ENCODE measurements around the gene CYP46A1.
"Not testable (repeated sequence)": the region's sequence is repeated elsewhere in the genome, so short reads cannot be mapped to it uniquely, and the experiment has no call there.

Gene CYP46A1

DNA sequence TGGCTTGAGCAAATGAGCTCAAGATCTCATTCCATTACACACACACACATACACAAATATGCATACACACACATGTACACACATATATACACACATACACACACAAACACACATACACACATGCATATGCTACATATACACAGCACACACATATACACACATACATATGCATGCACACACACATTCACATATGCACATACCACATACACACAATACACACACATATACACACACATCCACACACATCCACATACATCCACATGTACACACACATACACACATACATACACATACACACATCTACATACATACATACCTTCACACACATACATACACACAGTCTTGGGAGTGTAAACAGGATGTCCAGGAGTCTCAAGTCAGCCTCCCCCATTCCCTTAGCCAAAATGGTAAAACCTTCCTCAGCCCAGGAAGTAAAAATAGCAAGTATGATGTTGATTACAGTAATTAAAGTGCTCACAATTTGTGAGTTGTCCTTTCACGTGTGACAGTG is 26.4 kb upstream of the CYP46A1 start:
- DNase-seq (ENCODE audit: low read depth in 2 of 2) = no peak

GRCh38 chr14:99658218-99658845 is 25.8 kb upstream of the CYP46A1 start:
- no peak for DNase-seq (ENCODE audit: low read depth in 2 of 2)

DNA sequence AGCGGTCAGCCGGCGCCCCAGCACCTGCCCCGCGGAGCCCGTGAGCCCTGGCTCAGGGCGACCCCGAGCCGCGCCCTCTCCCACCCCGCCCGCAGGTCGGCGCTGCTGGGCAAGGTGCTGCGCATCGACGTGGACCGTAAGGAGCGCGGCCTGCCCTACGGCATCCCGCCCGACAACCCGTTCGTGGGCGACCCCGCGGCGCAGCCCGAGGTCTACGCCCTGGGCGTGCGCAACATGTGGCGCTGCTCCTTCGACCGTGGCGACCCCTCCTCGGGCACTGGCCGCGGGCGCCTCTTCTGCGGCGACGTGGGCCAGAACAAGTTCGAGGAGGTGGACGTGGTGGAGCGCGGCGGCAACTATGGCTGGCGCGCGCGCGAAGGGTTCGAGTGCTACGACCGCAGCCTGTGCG is 24.8 kb upstream of the CYP46A1 start:
- DNase-seq (ENCODE audit: low read depth in 2 of 2) = no peak

DNA sequence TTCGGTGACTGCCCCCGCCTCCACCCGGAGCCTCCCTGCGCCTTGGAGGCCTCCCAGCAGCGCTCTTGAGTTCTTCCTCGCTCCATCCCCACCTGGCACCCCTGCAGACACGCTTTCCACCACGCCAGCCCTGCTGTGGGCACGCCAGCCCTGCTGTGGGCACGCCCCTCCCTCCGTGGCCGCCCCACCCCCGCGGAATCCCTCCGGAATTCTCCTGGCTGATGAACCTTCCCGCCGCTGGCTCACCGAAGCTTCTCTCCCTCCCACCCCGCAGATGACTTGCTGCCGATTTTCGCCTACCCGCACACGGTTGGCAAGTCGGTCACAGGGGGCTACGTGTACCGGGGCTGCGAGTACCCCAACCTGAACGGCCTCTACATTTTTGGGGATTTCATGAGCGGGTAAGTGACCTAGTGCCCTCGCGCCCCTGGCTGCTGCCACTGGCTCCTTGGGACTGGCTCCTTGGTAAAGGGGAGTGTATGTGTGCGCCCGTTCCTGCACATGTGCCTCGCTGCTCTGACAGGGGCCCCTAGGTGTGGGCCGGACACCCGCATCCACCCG is 24.0 kb upstream of the CYP46A1 start:
- no peak for DNase-seq (ENCODE audit: low read depth in 2 of 2)

DNA sequence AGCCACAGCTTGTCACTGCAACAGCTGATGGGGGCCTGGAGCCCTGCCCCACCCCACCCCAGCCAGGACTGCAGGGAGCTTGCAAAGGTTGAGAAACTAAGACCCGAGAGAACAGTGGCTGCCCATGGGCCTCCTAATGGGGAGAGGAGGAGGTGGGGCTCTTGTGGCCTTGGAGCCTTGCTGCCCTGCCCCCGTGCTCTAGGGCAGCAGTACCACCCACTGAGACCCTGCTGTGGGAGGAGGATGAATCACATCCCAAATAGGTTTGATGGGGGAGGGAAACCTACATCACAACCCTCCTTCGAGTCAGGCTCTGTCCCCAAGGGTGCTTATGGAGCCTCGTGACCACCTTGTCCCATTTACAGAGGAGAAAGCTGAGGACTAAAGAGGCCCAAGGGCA is 23.3 kb upstream of the CYP46A1 start:
- DNase-seq (ENCODE audit: low read depth in 2 of 2) = no peak

DNA sequence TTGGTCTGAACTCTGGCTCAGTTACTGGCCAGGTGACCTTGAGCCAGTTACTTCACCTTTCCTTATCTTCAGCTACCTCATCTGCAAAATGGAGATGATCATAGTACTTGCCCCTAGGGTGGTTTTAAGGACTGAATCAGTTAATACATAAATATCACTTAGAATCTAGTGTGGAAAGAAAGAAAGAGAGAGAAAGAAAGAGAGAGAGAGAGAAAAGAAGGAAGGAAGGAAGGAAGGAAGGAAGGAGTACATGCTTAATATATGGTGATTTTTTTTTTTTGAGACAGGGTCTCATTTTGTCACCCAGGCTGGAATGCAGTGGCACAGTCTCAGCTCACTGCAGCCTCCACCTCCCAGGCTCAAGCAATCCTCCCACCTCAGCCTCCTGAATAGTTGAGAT is 22.9 kb upstream of the CYP46A1 start:
- not testable (repeated sequence) for DNase-seq (ENCODE audit: low read depth in 2 of 2)

DNA sequence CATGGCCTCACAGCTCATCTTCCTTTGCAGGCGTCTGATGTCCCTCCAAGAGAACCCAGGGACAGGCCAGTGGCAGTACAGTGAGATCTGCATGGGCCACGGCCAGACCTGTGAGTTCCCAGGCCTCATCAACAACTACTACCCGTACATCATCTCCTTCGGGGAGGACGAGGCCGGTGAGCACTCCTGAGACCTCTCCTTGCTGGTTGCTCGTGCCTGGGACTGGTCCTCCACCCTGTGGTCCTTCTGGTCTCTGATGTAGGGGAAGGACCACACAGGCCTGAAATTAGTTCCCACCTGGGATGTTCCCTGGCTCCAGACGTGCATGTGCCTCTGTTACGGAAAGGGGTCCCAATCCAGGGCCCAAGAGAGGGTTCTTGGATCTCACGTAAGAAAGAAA is 21.3 kb upstream of the CYP46A1 start:
- no peak for DNase-seq (ENCODE audit: low read depth in 2 of 2)

DNA sequence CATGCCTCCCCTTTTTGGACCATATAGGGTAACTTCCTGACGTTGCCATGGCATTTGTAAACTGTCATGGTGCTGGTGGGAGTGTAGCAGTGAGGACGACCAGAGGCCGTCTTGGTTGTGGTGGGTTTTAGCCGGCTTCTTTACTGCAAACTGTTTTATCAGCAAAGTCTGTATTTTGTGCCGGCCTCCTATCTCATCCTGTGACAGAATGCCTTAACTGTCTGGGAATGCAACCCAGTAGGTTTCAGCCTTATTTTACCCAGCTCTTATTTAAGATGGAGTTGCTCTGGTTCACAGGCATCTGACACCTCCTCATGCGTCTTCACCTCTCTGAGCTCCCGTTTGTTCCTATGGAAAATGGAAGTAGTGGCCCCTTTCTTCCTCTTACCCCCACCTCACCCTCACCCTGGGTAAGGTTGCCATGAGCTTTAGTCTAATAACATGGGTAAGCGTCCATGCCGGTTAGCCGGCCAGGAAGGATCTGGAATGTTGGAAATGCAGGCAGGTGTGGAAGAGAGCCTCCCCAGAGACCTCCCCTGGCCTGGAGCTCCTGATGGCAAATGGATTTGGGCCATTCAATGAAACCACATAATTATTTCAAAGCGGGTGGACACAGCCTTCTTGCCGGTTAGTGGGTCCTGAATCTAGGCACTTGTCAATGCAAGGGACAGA is 20.6 kb upstream of the CYP46A1 start:
- no peak for DNase-seq (ENCODE audit: low read depth in 2 of 2)

DNA sequence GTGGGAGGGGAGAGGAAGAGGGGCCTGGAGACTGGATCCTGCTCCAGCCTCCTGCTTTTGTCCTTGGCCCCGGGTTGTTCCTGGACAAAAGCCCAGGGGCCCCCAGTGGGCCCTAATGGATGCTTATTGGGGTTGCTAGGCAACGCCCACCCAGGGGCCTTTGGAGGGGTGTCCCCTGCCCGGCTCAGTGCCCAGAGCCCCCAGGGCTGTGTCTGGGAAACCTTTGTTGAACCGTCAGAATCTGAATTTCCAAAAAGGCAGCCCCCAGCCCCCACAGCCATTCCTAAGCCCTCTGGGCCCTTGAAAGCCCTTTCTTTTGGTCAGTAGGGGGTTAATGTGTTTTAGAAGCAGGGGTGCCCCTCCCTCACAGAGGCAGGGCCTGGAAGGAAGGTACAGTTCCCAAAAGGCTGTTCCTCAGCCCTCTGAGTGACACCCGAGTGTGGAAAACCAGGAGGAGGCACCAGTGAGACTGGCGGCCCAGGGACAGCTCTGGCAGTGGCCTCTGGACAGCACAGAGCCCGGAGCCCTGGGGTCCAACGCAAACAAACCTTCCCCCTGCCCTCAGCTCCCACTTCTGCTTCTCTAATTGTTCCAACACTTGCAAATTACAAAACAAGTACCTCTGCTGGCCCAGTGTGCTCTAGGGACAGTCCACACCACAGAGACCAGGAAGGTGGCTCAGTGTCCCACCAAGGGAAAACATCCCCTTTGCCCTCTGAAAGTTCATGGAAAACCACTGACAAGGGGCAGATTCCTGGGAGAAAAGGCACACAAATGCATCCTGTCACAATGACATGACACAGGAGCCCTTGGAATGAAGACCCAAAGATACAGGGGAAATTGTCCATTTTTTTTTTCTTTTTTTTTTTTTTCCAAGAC is 19.8 kb upstream of the CYP46A1 start:
- DNase-seq (ENCODE audit: low read depth in 2 of 2) = no peak

DNA sequence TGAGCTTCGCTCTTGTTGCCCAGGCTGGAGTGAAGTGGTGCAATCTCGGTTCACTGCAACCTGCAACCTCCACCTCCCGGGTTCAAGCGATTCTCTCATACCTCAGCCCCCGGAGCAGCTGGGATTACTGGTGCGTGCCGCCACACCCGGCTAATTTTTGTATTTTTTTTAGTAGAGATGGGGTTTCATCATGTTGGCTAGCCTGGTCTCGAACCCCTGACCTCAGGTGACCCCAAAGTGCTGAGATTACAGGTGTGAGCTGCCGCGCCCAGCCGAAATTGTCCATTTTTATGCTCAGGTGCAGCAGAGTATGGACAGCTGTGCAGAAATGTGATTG is 19.2 kb upstream of the CYP46A1 start:
- no peak for DNase-seq (ENCODE audit: low read depth in 2 of 2)

DNA sequence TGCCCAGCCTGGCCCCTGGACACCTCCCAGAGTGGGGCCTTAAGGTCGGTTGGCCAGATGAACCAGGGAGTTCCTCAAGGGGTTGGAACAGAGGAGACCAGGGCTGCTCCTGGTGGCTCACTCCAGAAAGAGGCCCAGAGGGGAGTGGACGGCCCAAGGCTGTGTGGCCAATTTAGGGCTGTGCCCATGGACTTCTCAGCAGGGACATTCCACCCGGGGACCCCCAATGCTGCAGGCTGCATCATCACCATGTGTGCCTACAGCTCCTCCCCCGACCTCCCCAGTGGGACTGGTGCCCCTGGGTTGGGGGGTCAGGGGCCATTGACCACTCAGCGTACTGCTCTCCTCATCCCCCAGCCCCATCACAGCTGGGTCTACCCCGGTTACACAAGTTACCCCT is 17.6 kb upstream of the CYP46A1 start:
- no peak for DNase-seq (ENCODE audit: low read depth in 2 of 2)

DNA sequence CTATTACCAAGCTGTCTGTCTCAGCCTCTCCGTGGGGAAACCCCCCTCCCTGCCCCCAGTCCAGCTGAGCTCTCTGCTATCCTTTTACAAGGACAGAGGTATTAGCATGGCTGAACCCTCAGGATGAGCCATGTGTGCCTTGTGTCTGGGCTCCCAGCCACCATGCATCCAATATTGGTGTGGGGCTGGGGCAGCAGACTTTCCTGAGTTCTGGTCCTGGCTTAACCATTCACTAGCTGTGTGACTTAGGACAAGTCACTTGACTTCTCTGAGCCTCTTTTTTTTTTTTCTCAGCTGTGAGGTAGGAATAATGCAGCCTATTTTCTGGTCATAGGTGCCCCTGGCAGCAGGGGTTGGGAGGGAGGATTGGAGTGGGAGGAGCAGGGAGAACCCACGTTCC is 17.1 kb upstream of the CYP46A1 start:
- no peak for DNase-seq (ENCODE audit: low read depth in 2 of 2)

DNA sequence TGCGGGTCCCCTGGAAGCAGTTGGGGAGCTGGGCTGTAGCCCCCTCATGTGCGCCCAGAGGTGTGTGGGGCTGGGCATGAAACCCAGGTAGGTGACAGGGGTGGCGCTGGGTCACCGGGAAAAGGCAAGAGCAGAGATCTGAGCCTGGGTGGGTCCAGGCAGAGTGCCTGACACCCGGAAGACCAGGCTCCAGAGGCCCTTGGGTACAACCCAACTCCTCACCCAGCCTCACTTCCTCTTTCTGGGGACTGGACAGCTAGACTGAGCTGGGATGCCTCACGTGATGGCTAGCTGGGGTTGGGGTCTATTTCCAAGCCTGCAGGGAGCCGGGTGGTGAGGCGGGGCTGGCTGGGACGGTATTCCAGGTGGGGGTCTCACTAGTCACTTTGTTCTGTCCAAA is 16.3 kb upstream of the CYP46A1 start:
- no peak for DNase-seq (ENCODE audit: low read depth in 2 of 2)

DNA sequence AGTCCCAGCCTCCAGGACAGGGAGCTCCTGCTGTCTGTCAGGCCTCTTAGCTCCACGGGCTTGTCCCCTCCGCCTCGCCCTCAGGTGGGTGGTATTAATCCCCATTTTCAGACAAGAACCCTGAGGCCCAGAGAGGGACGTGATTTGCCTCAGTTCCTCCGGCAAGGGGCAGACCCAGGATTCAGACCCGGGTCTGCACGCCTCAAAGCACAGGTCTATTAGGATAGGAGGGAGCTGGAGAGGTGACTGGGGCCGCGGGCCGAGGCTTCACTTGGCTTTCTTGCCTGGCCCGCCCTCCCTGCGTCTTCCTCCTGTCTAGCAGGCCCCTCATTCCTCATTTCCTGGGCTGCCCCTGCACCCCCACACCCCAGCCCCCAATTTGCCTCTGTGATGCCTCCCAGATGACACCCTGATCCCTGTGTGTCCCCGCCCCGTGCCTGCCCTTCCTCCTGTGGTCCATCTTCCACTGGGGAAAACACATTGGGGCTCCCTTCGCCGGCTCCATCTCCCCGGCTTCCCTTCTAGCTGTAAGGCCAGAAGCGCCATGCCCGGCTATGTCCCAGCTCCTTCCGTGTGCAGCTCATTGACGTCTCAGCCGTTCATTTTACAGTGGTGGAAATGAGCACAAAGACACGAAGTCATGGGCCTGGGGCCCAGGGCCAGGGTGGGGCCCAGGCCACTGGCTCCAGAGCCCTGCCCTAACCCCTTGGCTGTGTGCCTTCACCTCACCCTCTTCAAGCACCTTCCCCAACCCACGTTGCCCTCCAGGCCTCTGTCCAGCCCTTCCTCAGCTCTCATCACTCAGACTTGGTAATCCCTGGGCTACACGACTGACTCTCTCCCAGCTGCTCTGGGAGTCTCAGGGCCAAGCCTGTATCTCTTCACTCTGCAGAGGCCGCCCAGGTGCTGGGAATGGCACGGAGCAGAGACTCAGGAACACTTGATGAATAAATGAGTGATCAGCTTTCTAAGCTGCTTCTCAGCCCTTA is 15.5 kb upstream of the CYP46A1 start:
- no peak for DNase-seq (ENCODE audit: low read depth in 2 of 2)

DNA sequence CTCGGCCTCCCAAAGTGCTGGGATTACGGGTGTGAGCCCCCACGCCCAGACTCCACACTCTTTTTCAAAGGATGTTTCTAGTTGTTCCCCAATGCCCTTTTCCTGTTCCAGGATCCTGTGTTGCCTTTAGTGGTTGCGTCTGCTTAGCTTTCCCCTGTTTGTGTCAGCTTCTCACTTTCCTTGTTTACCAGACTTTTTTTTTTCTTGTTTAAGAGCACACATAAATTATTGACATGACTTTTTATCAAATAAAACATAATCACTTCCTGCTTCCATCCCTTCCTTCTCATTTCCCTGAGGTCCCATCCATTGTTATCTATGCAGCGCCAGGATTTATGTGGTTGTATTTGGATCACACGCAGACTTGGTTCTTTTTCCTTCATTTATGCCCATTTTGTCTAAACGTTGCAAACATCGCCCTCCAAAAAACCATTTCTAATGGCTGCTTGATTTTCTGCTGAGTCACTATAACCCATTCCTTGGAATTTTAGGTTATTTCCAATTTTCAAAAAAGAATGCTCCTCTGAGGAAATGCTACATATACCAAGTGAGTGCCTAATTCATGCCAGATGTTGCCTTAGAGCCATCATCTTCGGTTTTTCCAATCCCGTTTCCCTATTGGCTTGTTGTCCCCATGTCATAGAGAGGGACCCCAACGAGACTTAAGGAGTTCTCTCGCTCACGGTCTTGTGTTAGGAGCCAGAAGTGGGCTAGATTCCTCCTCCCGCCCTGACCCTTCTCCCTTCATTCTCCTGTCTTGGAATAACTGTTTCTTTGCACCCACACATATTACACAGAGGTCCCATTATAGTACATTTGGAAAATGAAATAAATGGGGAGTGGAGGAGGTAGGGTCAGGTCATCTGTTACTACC is 13.5 kb upstream of the CYP46A1 start:
- no peak for DNase-seq (ENCODE audit: low read depth in 2 of 2)

DNA sequence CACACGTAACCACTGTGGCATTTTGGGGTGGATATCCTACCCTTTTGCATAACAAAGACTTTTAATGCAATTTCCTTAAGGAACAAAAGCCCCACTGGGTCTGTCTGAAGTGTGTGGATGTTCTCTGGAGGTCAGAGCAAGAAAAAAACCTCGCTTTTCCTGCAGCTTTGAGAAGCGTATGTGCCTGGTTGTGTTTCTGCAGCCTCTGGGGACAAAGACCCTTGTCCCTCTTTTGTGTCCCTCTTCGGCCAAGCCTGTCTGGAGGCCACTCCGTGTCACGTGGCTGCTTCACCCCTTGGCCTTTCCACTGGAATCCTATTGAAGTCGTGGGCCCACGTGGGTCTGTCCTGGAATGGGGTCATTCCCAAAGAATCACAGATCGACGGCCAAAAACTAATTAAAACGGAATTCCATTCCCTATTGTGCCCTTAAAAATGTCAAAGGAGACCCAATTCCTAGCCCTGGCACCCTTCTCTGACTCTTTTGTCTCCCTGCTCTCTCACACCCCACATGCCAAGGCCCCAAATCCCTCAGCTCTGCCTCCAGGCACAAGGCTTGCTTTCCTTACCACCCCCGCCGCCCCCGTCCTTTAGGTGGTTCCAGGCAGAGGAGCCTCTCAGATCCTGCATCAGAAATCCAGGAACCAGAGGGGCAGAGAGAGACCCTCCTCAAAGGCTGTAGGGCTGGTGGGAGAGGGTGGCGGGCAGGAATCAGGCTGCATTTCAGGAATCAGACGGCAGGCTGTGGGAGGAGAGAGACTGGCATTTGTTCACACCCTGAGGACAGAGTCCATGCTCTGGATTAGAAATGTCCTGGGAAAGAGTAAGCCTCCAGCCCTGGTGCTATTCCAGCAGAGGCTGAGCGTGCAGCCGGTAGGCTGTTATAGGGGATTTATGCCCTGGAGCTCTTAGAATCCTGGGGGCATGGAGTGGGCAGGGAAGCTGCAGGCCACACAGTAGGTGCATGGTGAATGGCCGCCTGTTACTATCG is 12.6 kb upstream of the CYP46A1 start:
- no peak for DNase-seq (ENCODE audit: low read depth in 2 of 2)

DNA sequence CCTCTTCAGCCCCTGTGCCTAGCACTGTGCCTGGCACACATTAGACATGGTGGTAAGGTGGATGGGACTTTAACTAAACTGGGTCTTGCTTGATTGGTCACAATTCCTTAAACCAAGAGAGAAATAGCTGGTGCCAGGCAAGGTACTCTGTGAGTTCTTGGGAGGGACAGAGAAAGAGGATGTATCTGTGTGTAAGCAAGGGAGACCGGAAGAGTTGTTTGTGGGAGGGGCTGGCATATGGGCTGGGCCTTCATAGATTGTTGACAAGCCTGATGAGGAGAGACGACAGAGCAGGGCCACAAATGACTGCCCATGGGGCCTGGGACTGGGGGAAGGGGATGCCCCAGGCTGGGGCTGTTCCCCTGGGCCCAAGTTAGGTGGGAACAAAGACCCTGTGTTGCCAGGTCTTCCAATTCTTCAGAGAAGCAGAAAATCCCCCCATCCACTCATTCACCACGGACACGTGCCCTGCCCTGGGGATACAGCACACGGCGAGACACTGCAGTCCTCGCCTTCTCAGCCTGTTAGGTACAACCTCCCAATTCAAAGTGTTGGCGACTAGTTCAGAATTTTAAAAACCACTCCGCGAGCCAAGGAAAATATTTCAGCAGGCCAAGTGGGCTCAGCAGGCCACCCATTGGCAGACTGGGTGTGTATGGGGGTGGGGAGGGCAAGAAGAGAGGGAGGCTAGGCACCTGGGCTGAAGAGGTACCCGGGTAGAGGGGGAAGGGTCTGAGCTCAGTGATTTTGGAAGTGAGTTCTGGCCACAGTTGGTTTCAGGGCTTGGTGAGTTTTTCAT is 11.4 kb upstream of the CYP46A1 start:
- DNase-seq (ENCODE audit: low read depth in 2 of 2) = no peak
